H1 (cell line): ENCODE measurements around the gene KATNIP. TPM values are rescaled to one million over a fixed set of nuclear protein-coding genes. Genes with fewer than 3 reads are reported as not detected.

ENCODE experiments used
- ATF2 ChIP-seq: IDR thresholded peaks from 2 replicates; pipeline ENCODE4 v1.6.1; 2012; ENCODE audit warnings: low read length, inconsistent platforms
- CHD7 ChIP-seq: fragments of 300-600 bp; sonication (generic); IDR thresholded peaks from 2 replicates; pipeline ENCODE4 v1.7.1; 2012; ENCODE audit warnings: low read length, moderate library complexity, mild to moderate bottlenecking, inconsistent platforms; ENCODE audit not compliant: insufficient replicate concordance
- E2F6 ChIP-seq: IDR thresholded peaks from 2 replicates; pipeline ENCODE4 v1.6.1; 2012; ENCODE audit warnings: inconsistent platforms
- SIN3A ChIP-seq, 2 experiments: IDR thresholded peaks in 1 of 2; conservative IDR thresholded peaks in 1 of 2; 2 replicates each; pipeline ENCODE4 v1.6.1; 2011 to 2012; ENCODE audit warnings: low read length in 2 of 2, improper control_type of control experiment in 1 of 2, low read depth in 1 of 2, mild to moderate bottlenecking in 1 of 2
- TBP ChIP-seq: IDR thresholded peaks from 2 replicates; pipeline ENCODE4 v1.6.1; 2011; ENCODE audit warnings: low read depth, low read length, improper control_type of control experiment
- TCF12 ChIP-seq: IDR thresholded peaks from 2 replicates; pipeline ENCODE4 v1.6.1; 2011; ENCODE audit warnings: low read depth, mild to moderate bottlenecking, low read length
- TEAD4 ChIP-seq: IDR thresholded peaks from 2 replicates; pipeline ENCODE4 v1.6.1; 2012; ENCODE audit warnings: low read depth, low read length, inconsistent platforms, mixed read lengths
- USF2 ChIP-seq: IDR thresholded peaks from 2 replicates; pipeline ENCODE4 v1.6.1; 2011; ENCODE audit warnings: low read length, improper control_type of control experiment
- polyA plus RNA-seq, 7 experiments: library from polyadenylated mRNA; depleted of rRNA in 3 of 7; stranded (reverse) in 5 of 7; unstranded in 2 of 7; fragments of >200 nt in 5 of 7; fragments of 200-250 nt in 2 of 7; gene quantifications; 1 replicate in 5 of 7; 2 replicates in 1 of 7; 4 replicates in 1 of 7; pipeline versions ENCODE4 v1.2.1 to v1.2.3, GENCODE V29; 2011 to 2013; ENCODE audit warnings: missing spikeins in 2 of 7, mixed read lengths in 2 of 7
- total RNA-seq: library from RNA; stranded (reverse); fragmentation: NEBNext Ultra II Directional; extraction: Animal tissue kit (Norgen Biotek cat#: 25700); gene quantifications from 2 replicates; pipeline ENCODE4 v1.2.1, GENCODE V29; 2021

Gene KATNIP
- total and polyA plus RNA-seq, 2 of the 8 experiments (the other 6 are each of a cell fraction or from before 2014, with no cell fraction given): 7.9 to 20.0 TPM

- TF ChIP-seq CHD7 (no peak), ATF2 (no peak), TBP (no peak), SIN3A (conservative IDR thresholded peaks at IDR 0.05 in 1 of 2, IDR thresholded peaks at IDR 0.05 in 1 of 2; ENCODE audit: low read depth in 1 of 2, low read length in 2 of 2) (no peak), E2F6 (no peak), TEAD4 (no peak), USF2 (no peak), TCF12 (no peak)
Measured at GRCh38 chr16:27595993-27596392, 46.0 kb downstream of the KATNIP start (continued).
